ENCODE data around the gene RMI2. TPM values are rescaled to one million over a fixed set of nuclear protein-coding genes. Genes with fewer than 3 reads are reported as not detected.

Gene RMI2
- total RNA-seq, 2 experiments from 2014 or later, result 1.3 to 1.5 TPM

DNA sequence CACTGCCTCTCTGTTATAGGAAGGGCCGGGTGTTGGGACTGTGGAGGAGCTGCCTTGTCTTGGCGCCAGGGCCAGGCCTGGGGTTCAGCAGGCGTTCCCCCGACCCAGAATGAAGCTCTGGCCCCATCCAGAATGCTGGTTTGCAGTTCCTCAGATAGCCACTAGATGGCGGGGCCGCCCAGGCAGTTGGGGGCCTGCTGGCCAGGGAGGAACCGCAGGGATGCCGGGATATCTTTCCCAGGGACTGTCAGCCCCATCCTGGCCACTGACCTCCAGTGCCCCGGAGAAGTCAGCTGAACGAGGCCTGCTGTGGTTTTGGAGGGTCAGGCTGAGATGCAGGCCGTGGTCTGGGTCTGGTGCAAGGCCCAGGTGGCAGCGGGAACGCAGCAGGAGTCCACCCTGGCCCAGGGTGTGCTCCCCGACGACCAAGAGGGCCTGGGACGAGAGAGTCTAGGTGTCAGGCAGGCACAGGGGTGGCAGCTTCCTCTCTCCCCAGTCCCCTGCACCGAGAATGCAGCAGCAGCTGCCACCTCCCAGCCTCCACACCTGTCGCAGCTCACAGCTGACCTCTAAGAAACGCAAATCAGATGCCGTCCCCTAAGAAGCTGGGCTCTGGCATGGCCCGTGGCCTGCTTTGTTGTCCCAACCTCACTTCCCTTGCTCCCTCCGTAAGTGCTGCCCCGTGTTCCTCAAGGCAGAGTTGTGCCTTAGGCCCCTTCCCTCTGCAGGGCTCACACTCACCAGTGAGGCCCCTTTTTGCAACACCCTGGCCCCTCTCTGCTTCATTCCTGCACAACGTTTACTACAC is 51.2 kb downstream of the RMI2 start:
- Histone ChIP-seq H3K4me3 (ENCODE audit: low read length) (no peak overlapping the region), H3K27me3 (ENCODE audit: control insufficient read depth in 1 of 2, insufficient read depth in 2 of 2, low read length in 2 of 2) (no peaks in the 10 kb centered on the region), H3K36me3 (ENCODE audit: insufficient read depth, low read length) (no peaks in the 10 kb centered on the region), H3K9me3 (ENCODE audit: control insufficient read depth in 1 of 2, insufficient read depth in 1 of 2, low read length in 2 of 2) (no peaks in the 10 kb centered on the region), H3K27ac (ENCODE audit: low read depth in 1 of 2, low read length in 2 of 2) (no peak overlapping the region), H3K4me1 (ENCODE audit: insufficient read depth, low read length) (peaks cover 6% of the 10 kb centered on the region)
- TF ChIP-seq, protein P1, sequence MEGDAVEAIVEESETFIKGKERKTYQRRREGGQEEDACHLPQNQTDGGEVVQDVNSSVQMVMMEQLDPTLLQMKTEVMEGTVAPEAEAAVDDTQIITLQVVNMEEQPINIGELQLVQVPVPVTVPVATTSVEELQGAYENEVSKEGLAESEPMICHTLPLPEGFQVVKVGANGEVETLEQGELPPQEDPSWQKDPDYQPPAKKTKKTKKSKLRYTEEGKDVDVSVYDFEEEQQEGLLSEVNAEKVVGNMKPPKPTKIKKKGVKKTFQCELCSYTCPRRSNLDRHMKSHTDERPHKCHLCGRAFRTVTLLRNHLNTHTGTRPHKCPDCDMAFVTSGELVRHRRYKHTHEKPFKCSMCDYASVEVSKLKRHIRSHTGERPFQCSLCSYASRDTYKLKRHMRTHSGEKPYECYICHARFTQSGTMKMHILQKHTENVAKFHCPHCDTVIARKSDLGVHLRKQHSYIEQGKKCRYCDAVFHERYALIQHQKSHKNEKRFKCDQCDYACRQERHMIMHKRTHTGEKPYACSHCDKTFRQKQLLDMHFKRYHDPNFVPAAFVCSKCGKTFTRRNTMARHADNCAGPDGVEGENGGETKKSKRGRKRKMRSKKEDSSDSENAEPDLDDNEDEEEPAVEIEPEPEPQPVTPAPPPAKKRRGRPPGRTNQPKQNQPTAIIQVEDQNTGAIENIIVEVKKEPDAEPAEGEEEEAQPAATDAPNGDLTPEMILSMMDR (IDR thresholded peaks at IDR 0.05), result peak; percentile 99
- peak; percentile 38 to 78 (median 59) for DNase-seq
- Mint-ChIP-seq H3K4me3 (no peak overlapping the region), H3K36me3 (ENCODE audit: low read depth) (no peaks in the 10 kb centered on the region), H3K9me3 (no peaks in the 10 kb centered on the region), H3K27ac (no peak overlapping the region), H3K27me3 (no peaks in the 10 kb centered on the region), H3K4me1 (ENCODE audit: low read depth) (no peaks in the 10 kb centered on the region)
- peak; percentile 74 for ATAC-seq (ENCODE audit: poor library complexity)
- ChIA-PET CTCF (interaction anchor here (0.6 to 1.4 kb wide), 17 partner anchors 9 to 699 kb away, joined by 3 to 10 read pairs (median 3); no protein-coding TSS in a partner anchor), POLR2A (interaction anchor here (1.0 kb wide), 1 partner anchor 346 kb away, joined by 3 read pairs; the partner anchor contains the start of gene TXNDC11)
- intact Hi-C loops (cut with DNase I, micrococcal nuclease), result loop anchor here (1.0 to 2.0 kb wide), 6 partner anchors 244 to 672 kb away; no protein-coding TSS in a partner anchor

DNA sequence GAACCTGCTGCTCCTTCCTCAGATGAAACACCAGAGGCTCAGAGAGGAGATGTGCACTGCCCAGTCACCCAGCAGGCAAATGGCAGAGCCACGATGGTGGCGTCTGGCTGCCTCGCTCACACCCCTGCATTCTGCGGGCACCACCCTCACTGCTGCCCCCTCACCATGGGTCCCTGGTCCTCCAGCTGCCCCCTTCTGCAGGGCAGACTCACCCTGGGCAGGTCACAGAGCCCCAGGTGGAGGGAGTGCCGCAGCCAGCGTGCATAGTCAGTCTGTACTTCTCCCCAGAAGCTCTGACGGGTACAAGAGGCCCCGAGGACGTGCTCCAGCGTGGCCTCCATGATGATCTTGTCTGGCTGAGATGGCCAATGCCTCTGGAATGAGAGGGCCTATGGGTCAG is 52.9 kb downstream of the RMI2 start:
- Histone ChIP-seq H3K36me3 (ENCODE audit: insufficient read depth, low read length) (no peaks in the 10 kb centered on the region), H3K9me3 (ENCODE audit: control insufficient read depth in 1 of 2, insufficient read depth in 1 of 2, low read length in 2 of 2) (no peaks in the 10 kb centered on the region), H3K27me3 (ENCODE audit: control insufficient read depth in 1 of 2, insufficient read depth in 2 of 2, low read length in 2 of 2) (no peaks in the 10 kb centered on the region), H3K27ac (ENCODE audit: low read depth in 1 of 2, low read length in 2 of 2) (no peak overlapping the region), H3K4me1 (ENCODE audit: insufficient read depth, low read length) (peaks cover 6% of the 10 kb centered on the region), H3K4me3 (ENCODE audit: low read length) (no peak overlapping the region)
- no peaks in the 10 kb centered on the region for H3K9me3 Mint-ChIP-seq
- H3K27ac Mint-ChIP-seq, result no peak overlapping the region
- H3K4me3 Mint-ChIP-seq, result no peak overlapping the region
- DNase-seq (no peak), ATAC-seq (ENCODE audit: poor library complexity) (no peak)
- no peaks in the 10 kb centered on the region for H3K4me1 Mint-ChIP-seq (ENCODE audit: low read depth)
- TF ChIP-seq, protein P1 (IDR thresholded peaks at IDR 0.05), result no peak
- intact Hi-C loops (cut with DNase I, micrococcal nuclease), result no loop called here
- no peaks in the 10 kb centered on the region for H3K27me3 Mint-ChIP-seq
- CTCF ChIA-PET, result no interaction called here
- H3K36me3 Mint-ChIP-seq (ENCODE audit: low read depth), result no peaks in the 10 kb centered on the region
- POLR2A ChIA-PET, result no interaction called here

DNA sequence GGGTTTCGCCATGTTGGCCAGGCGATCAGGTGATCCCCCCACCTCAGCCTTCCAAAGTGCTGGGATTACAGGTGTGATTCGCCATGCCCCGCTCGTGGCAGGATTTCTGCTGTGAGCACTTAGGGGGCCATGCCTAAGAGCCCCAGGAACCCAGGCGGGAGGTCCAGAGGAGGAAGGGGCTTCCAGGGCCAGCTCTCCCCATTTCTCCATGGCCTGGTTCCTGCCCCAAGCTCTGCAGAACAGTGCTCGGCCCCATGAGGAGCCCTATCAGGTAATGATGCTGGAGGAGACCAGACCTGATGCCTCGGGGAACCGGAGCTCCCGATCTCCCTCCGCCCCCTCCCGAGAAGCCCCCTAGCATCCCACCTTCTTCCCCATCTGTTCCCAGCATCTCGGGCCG is 53.6 kb downstream of the RMI2 start:
- no peak overlapping the region for H3K27ac Mint-ChIP-seq
- POLR2A ChIA-PET, result no interaction called here
- TF ChIP-seq, protein P1 (IDR thresholded peaks at IDR 0.05), result no peak
- no peaks in the 10 kb centered on the region for H3K27me3 ChIP-seq (ENCODE audit: control insufficient read depth in 1 of 2, insufficient read depth in 2 of 2, low read length in 2 of 2)
- ATAC-seq (ENCODE audit: poor library complexity) (no peak), DNase-seq (no peak)
- peaks cover 6% of the 10 kb centered on the region for H3K4me1 ChIP-seq (ENCODE audit: insufficient read depth, low read length)
- H3K9me3 ChIP-seq (ENCODE audit: control insufficient read depth in 1 of 2, insufficient read depth in 1 of 2, low read length in 2 of 2), result no peaks in the 10 kb centered on the region
- H3K27ac ChIP-seq (ENCODE audit: low read depth in 1 of 2, low read length in 2 of 2), result no peak overlapping the region
- no peaks in the 10 kb centered on the region for H3K9me3 Mint-ChIP-seq
- CTCF ChIA-PET, result no interaction called here
- intact Hi-C loops (cut with DNase I, micrococcal nuclease), result no loop called here
- H3K36me3 ChIP-seq (ENCODE audit: insufficient read depth, low read length), result no peaks in the 10 kb centered on the region
- H3K36me3 Mint-ChIP-seq (ENCODE audit: low read depth), result no peaks in the 10 kb centered on the region
- no peaks in the 10 kb centered on the region for H3K27me3 Mint-ChIP-seq
- H3K4me3 Mint-ChIP-seq, result no peak overlapping the region
- no peak overlapping the region for H3K4me3 ChIP-seq (ENCODE audit: low read length)
- H3K4me1 Mint-ChIP-seq (ENCODE audit: low read depth), result no peaks in the 10 kb centered on the region

Measured in CD4-positive, alpha-beta T cell (primary cell).